HepG2 (cell line): ENCODE measurements around the gene FAM13B.

Source experiments
- AGO1 ChIP-seq: fragments of 200-400 bp; formaldehyde crosslinking; IDR thresholded peaks from 2 replicates; pipeline ENCODE4 v1.6.1; 2017; ENCODE audit warnings: mild to moderate bottlenecking, low read depth, low read length, moderate library complexity; ENCODE audit not compliant: poor library complexity, severe bottlenecking
- BATF2 ChIP-seq: sonication (generic); formaldehyde crosslinking; IDR thresholded peaks from 2 replicates; pipeline ENCODE4 v1.8.0; 2022; ENCODE audit warnings: mild to moderate bottlenecking, missing genetic modification reagents, moderate library complexity
- CENPX ChIP-seq: sonication (generic); formaldehyde crosslinking; IDR thresholded peaks from 2 replicates; pipeline ENCODE4 v1.9.0; 2021; ENCODE audit warnings: mild to moderate bottlenecking, missing genetic modification reagents, moderate library complexity
- CHD2 ChIP-seq: IDR thresholded peaks from 2 replicates; pipeline ENCODE4 v1.6.1; 2011; ENCODE audit warnings: low read depth, low read length, improper control_type of control experiment
- DPF2 ChIP-seq: sonication (generic); formaldehyde crosslinking; IDR thresholded peaks from 2 replicates; pipeline ENCODE4 v1.4.0; 2020; ENCODE audit warnings: mild to moderate bottlenecking, low read depth, missing genetic modification reagents, borderline replicate concordance
- ESRRA ChIP-seq: sonication (generic); formaldehyde crosslinking; IDR thresholded peaks from 2 replicates; pipeline ENCODE4 v1.5.1; 2020; ENCODE audit warnings: mild to moderate bottlenecking, low read depth, missing genetic modification reagents
- KLF12 ChIP-seq: sonication (generic); formaldehyde crosslinking; IDR thresholded peaks from 2 replicates; pipeline ENCODE4 v1.4.0; 2020; ENCODE audit warnings: missing genetic modification reagents, borderline replicate concordance
- POLR2A ChIP-seq, 2 experiments: IDR thresholded peaks; 2 replicates each; pipeline ENCODE4 v1.6.1; 2011; ENCODE audit warnings: low read depth in 2 of 2, low read length in 2 of 2, mild to moderate bottlenecking in 1 of 2, moderate library complexity in 1 of 2; ENCODE audit not compliant: insufficient read depth in 1 of 2
- SMARCC2 ChIP-seq: fragments of 450-650 bp; IDR thresholded peaks from 2 replicates; pipeline ENCODE4 v1.6.1; 2017; ENCODE audit warnings: antibody characterized with exemption, mild to moderate bottlenecking
- TOE1 ChIP-seq: sonication (generic); formaldehyde crosslinking; IDR thresholded peaks from 2 replicates; pipeline ENCODE4 v1.4.0; 2020; ENCODE audit warnings: mild to moderate bottlenecking, missing genetic modification reagents
- ZNF766 ChIP-seq: sonication (generic); formaldehyde crosslinking; IDR thresholded peaks from 2 replicates; pipeline ENCODE4 v1.5.0; 2020; ENCODE audit warnings: missing genetic modification reagents, borderline replicate concordance
- TF ChIP-seq, protein P1 (sequence below): sonication (generic); formaldehyde crosslinking; IDR thresholded peaks from 2 replicates; pipeline ENCODE4 v1.4.0; 2020; ENCODE audit warnings: mild to moderate bottlenecking, missing genetic modification reagents
- TF ChIP-seq, protein P2 (sequence below): sonication (generic); formaldehyde crosslinking; IDR thresholded peaks from 2 replicates; pipeline ENCODE4 v1.5.0; 2020; ENCODE audit warnings: mild to moderate bottlenecking, missing genetic modification reagents, moderate library complexity

DNA sequence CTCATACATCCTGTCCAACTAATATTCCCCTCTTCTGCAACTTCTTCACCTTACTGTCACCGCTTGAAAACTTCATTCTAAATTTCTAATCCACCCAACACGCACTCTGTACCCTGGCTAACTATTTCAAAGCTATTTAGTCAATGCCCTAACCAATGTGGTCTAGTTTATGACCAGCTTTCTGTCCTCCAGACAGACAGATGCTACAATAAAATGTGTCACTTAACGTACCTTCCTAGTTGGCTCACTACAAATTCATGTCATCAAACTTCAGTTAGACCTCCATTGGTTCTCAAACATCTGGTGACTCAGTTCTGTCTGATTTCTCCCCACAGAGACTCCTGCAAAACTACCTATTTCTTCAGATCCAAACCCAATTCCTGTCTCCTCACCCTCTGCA is 57.7 kb downstream of the FAM13B start:
- TF ChIP-seq CHD2 = no peak
- TF ChIP-seq ZNF766 (CRISPR knock-in tag) = no peak
- no peak for TF ChIP-seq POLR2A (IDR thresholded peaks at IDR 0.05; ENCODE audit: insufficient read depth in 1 of 2, low read depth in 2 of 2, low read length in 2 of 2)
- TF ChIP-seq AGO1 = no peak
- TF ChIP-seq ESRRA = no peak
- no peak for TF ChIP-seq TOE1 (CRISPR knock-in tag)
- no peak for TF ChIP-seq BATF2 (CRISPR knock-in tag)
- no peak for TF ChIP-seq CENPX
- no peak for TF ChIP-seq KLF12 (CRISPR knock-in tag)
- TF ChIP-seq SMARCC2 = no peak
- TF ChIP-seq, protein P1, sequence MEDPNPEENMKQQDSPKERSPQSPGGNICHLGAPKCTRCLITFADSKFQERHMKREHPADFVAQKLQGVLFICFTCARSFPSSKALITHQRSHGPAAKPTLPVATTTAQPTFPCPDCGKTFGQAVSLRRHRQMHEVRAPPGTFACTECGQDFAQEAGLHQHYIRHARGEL = no peak
- TF ChIP-seq, protein P2, sequence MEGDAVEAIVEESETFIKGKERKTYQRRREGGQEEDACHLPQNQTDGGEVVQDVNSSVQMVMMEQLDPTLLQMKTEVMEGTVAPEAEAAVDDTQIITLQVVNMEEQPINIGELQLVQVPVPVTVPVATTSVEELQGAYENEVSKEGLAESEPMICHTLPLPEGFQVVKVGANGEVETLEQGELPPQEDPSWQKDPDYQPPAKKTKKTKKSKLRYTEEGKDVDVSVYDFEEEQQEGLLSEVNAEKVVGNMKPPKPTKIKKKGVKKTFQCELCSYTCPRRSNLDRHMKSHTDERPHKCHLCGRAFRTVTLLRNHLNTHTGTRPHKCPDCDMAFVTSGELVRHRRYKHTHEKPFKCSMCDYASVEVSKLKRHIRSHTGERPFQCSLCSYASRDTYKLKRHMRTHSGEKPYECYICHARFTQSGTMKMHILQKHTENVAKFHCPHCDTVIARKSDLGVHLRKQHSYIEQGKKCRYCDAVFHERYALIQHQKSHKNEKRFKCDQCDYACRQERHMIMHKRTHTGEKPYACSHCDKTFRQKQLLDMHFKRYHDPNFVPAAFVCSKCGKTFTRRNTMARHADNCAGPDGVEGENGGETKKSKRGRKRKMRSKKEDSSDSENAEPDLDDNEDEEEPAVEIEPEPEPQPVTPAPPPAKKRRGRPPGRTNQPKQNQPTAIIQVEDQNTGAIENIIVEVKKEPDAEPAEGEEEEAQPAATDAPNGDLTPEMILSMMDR (CRISPR knock-in tag) = no peak
- no peak for TF ChIP-seq DPF2 (CRISPR knock-in tag)
